ENCODE data around the gene PITPNM1. TPM values are rescaled to one million over a fixed set of nuclear protein-coding genes. Genes with fewer than 3 reads are reported as not detected.
"Not testable (repeated sequence)": the region's sequence is repeated elsewhere in the genome, so short reads cannot be mapped to it uniquely, and the experiment has no call there.

PITPNM1 gene
- 10 to 100 TPM in 4 of 6 experiments, 1 to 10 TPM in 2; 8.6 to 21.3 (median 15.0) TPM for total RNA-seq
- long read RNA-seq, partial matches to known transcripts = 1 of 1 reads
- long read RNA-seq, other reads (novel, unspliced or antisense) = 0 of 1 reads

DNA sequence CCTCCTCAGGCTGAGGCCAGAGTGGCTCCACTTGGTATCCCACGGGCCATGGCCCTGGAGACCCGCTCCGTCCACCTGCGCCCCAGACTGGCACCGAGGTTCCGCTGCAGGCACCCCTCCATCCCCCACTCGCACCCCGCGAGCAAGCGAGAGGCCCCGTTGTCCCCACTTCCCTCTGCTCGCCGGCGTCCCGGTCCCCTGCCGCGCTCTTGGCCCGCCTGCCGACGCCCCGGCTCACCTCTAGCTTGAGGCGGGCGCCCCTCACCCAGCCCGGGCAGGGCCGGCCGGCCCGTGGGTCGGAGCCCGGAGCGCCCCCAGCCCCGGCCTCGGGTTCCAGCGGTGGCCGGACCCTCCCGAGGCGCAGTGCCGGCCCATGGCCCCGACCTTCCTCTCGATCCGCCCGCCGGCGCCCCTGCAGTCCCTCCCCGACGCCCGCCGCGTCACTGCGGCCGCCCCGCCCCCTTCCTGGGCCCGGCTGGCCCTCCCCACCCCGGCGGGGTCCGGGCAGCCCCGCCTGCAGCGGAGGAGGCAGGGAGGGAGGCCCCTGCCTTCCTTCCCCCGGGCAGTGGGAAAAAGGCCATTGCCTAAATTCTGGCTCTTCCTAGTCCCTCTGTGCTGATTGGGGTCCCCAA, at the start of gene PITPNM1:
Gene PITPNM1, minus strand, starts transcription at position 414 of the 632 bp plus-strand sequence. CDS start 1,183 bp downstream, outside the sequence.
- no peaks in the 10 kb centered on the region for H3K9me3 ChIP-seq
- DNase-seq (peak; percentile 84 to 87 (median 85)), ATAC-seq (peak; percentile 4 to 33 (median 22))
- H3K27me3 ChIP-seq = no peaks in the 10 kb centered on the region
- H3K4me1 ChIP-seq = peaks cover 0 to 34% (median 8%) of the 10 kb centered on the region in 4 donors
- 0% methylated on average over 1 of the region's 58 CpGs for WGBS (ENCODE audit: insufficient coverage, low coverage, low lambda C conversion rate, missing lambda C conversion rate)
- intact Hi-C loops (cut with DNase I) = loop anchor here (5.0 to 10.0 kb wide), 3 partner anchors 38 to 113 kb away; partner anchors contain the start of genes RAD9A (in 2 of the 2) and TMEM134 (in 1 of the 2)
- no peaks in the 10 kb centered on the region for H3K36me3 ChIP-seq
- TF ChIP-seq, protein P1, sequence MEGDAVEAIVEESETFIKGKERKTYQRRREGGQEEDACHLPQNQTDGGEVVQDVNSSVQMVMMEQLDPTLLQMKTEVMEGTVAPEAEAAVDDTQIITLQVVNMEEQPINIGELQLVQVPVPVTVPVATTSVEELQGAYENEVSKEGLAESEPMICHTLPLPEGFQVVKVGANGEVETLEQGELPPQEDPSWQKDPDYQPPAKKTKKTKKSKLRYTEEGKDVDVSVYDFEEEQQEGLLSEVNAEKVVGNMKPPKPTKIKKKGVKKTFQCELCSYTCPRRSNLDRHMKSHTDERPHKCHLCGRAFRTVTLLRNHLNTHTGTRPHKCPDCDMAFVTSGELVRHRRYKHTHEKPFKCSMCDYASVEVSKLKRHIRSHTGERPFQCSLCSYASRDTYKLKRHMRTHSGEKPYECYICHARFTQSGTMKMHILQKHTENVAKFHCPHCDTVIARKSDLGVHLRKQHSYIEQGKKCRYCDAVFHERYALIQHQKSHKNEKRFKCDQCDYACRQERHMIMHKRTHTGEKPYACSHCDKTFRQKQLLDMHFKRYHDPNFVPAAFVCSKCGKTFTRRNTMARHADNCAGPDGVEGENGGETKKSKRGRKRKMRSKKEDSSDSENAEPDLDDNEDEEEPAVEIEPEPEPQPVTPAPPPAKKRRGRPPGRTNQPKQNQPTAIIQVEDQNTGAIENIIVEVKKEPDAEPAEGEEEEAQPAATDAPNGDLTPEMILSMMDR (IDR thresholded peaks at IDR 0.05) = no peak
- peak; percentile 58 for TF ChIP-seq POLR2A (IDR thresholded peaks at IDR 0.05)
- peak within 1 kb of the TSS; percentile 64 to 92 (median 65) for H3K4me3 ChIP-seq
- peak within 1 kb of the TSS; percentile 87 to 98 (median 93) for H3K27ac ChIP-seq

DNA sequence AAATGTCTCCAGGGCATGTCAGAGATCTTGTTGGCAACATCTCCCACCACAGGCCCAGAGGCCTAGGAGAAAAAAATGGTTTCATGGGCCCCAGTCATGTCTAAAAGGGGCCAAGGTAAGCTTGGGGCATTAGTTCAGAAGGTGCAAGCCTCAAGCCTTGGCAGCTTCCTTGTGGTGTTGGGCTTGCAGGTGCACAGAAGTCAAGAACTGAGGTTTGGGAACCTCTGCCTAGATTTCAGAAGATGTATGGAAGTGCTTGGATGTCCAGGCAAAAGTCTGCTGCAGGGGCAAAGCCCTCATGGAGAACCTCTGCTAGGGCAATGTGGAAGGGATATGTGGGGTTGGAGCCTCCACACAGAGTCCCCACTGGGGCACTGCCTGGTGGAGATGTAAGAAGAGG, 46.5 kb upstream of the PITPNM1 start:
- not testable (repeated sequence) for DNase-seq, H3K27ac ChIP-seq, ATAC-seq

DNA sequence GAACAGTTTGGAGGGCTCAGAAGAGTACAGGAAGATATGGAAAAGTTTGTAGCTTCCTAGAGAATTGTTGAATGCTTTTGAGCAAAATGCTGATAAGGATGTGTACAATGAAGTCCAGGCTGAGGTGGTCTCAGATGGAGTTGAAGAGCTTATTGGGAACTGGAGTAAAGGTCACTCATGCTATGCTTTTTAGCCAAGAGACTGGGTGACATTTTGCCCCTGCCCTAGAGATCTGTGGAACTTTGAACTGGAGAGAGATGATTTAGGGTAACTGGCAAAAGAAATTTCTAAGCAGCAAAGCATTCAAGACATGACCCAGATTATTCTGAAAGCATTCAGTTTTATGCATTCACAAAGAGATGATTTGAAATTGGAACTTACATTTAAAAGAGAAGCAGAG, 46.0 kb upstream of the PITPNM1 start:
- Histone ChIP-seq H3K27me3 (no peaks in the 10 kb centered on the region), H3K4me3 (no peak overlapping the region), H3K36me3 (no peaks in the 10 kb centered on the region), H3K27ac (no peak overlapping the region), H3K9me3 (no peaks in the 10 kb centered on the region), H3K4me1 (peaks cover 0 to 13% (median 0%) of the 10 kb centered on the region in 4 donors)
- ATAC-seq (no peak), DNase-seq (no peak)
- intact Hi-C loops (cut with DNase I) = no loop called here
- TF ChIP-seq, protein P1 (IDR thresholded peaks at IDR 0.05) = no peak
- TF ChIP-seq POLR2A (IDR thresholded peaks at IDR 0.05) = no peak

More for the DNA sequence above, 46.5 kb upstream of the PITPNM1 start:
- H3K4me3 ChIP-seq; H3K9me3 ChIP-seq; H3K27me3 ChIP-seq; H3K36me3 ChIP-seq; intact Hi-C loops (cut with DNase I): not testable (repeated sequence)
- peaks cover 0 to 13% (median 0%) of the 10 kb centered on the region in 4 donors for H3K4me1 ChIP-seq

DNA sequence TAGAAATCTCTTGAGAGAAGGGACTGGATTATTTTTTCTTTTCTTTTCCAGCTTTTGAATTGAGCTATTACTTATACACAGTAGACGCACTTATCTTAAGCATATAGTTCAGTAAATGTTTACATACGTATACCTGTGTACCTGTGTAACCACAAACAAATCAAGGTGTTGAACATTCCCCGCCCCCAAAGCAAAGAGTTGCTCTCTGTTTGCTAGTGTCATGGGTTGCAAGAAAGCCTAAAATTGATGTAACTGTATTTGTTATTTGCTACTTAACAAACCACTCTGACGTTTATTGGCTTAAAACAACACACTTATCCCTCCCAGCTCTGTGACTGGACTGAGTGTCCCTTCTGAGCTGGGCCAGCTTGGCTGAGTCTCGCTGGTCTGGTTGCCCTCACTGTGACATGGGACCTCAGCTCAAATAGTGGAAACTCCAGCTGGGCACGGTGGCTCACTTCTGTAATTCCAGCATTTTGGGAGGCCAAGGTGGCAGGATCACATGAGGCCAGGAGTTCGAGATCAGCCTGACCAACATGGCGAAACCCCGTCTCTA, 43.5 kb upstream of the PITPNM1 start:
- H3K27me3 ChIP-seq = no peaks in the 10 kb centered on the region
- peak; percentile 73 to 86 (median 82) for ATAC-seq

DNA sequence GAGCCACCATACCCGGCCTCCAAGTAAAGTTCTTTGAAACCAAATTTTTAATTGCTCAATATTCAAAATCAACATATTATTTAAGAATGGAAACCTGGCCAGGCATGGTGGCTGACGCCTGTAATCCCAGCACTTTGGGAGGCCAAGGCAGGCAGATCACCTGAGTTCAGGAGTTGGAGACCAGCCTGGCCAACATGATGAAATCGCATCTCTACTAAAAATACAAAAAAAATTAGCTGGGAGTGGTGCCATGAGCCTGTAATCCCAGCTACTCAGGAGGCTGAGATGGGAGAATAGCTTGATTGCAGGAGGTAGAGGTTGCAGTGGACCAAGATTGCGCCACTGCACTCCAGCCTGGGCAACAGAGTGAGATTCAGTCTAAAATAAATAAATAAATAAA, 42.9 kb upstream of the PITPNM1 start:
- WGBS (ENCODE audit: insufficient coverage, low coverage, low lambda C conversion rate, missing lambda C conversion rate) = 33% methylated on average over 4 of the region's 4 CpGs
- H3K36me3 ChIP-seq; intact Hi-C loops (cut with DNase I); H3K4me3 ChIP-seq; H3K9me3 ChIP-seq; H3K27me3 ChIP-seq: not testable (repeated sequence)
- DNase-seq = peak in 1 of 3 donors; percentile 61
- peak overlapping the region in 1 of 3 donors; percentile 84 for H3K27ac ChIP-seq
- peak in 3 of 4 donors; percentile 26 to 60 (median 35) for ATAC-seq
- peaks cover 0 to 26% (median 3%) of the 10 kb centered on the region in 4 donors for H3K4me1 ChIP-seq

More for the DNA sequence above, 43.5 kb upstream of the PITPNM1 start:
- Histone ChIP-seq H3K4me1 (peaks cover 0 to 26% (median 3%) of the 10 kb centered on the region in 4 donors), H3K36me3 (no peaks in the 10 kb centered on the region), H3K9me3 (no peaks in the 10 kb centered on the region), H3K27ac (peak overlapping the region; percentile 22 to 84 (median 31)), H3K4me3 (no peak overlapping the region)
- no peak for TF ChIP-seq POLR2A (IDR thresholded peaks at IDR 0.05)
- DNase-seq = peak; percentile 58 to 85 (median 85)
- intact Hi-C loops (cut with DNase I) = no loop called here
- whole genome bisulfite sequencing (ENCODE audit: insufficient coverage, low coverage, low lambda C conversion rate, missing lambda C conversion rate) = 31% methylated on average over 6 of the region's 9 CpGs

DNA sequence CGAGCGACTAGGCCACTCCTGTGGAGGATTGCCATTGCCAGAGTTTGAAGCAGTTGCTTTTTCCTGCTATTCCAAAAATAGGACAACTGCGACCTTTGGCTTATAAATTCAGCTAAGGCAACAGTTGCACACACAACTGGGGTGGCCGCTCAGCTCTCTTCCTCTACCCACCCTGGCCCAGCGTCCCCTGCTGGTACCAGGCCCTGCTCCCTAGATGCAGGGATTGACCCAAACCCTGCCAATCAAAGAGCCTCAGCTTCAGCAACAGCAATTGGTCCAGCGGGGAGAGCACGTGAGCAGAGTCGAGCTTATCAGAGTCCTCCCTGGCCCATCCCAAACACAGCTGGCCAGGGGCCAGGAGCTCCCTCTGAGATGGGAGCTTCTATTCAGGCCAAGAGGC, 40.1 kb upstream of the PITPNM1 start:
- peak overlapping the region; percentile 6 to 72 (median 54) for H3K27ac ChIP-seq
- DNase-seq = peak; percentile 75 to 84 (median 80)
- no peaks in the 10 kb centered on the region for H3K9me3 ChIP-seq
- H3K27me3 ChIP-seq = no peaks in the 10 kb centered on the region
- no peaks in the 10 kb centered on the region for H3K36me3 ChIP-seq
- ATAC-seq = peak; percentile 64 to 75 (median 70)
- no peak overlapping the region for H3K4me3 ChIP-seq
- intact Hi-C loops (cut with DNase I) = no loop called here
- 13% methylated on average over 3 of the region's 8 CpGs for WGBS (ENCODE audit: insufficient coverage, low coverage, low lambda C conversion rate, missing lambda C conversion rate)
- H3K4me1 ChIP-seq = peaks cover 0 to 26% (median 3%) of the 10 kb centered on the region in 4 donors
- TF ChIP-seq, protein P1 (IDR thresholded peaks at IDR 0.05) = peak; percentile 19 to 47 (median 37)
- no peak for TF ChIP-seq POLR2A (IDR thresholded peaks at IDR 0.05)
